ENCODE data around the gene RNF227.
A peak's percentile ranks its signal among the peaks of the same experiment; 100 is the strongest.

The RNF227 gene

DNA sequence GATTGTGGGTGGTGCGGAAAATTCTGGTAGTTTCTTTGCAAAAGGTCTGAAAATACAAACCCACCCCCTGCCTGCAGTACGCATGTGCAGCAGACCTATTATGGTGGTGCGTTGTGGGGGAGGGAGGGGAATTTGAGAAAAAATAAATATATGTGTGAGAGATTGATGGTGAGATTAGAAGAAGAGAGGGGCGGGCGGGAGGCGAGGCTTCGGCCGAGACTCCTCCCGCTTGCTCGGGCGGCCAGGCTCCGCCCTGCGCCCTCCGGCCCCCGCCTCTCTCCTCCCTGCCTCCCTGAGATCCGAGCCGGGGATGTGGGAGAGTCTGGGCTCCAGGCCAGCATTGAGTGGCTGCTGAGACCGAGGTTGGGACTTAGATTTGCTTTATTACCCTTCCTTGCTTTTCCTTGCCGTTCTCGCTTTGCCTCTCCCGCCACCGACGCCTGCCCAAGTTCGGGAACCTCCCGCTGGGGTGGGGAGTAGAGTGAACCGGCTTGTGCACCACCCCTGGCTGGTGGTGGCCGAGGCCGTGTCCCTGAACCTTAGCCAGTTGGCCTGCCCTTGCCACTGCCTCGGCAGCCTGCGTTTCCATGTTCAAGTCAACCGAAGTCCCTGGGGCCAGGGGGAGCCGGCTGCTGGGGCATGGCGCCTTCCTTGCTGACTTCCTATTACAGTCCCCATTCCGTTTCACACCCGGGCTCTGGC, 28.5 kb downstream of the RNF227 start:
- H3K9me3 ChIP-seq (ENCODE audit: control insufficient read depth, insufficient read depth, low read length): no peaks in the 10 kb centered on the region
- H3K4me1 ChIP-seq (ENCODE audit: control insufficient read depth, insufficient read depth, low read length): peaks cover 31% of the 10 kb centered on the region
- 0 out of 2 replicates have a peak overlapping the region, but pooled peaks have one; percentile 40 for H3K9ac ChIP-seq (ENCODE audit: low read depth, low read length)
- H3K36me3 ChIP-seq (ENCODE audit: control insufficient read depth, insufficient read depth, low read length): peaks cover 5% of the 10 kb centered on the region; the same call in 1 of the 2 replicates
- peaks cover 11% of the 10 kb centered on the region for H3K27me3 ChIP-seq (ENCODE audit: control insufficient read depth, insufficient read depth, low read length)
- peak overlapping the region; percentile 73 for H3K27ac ChIP-seq (ENCODE audit: low read depth, low read length)
- H3K4me3 ChIP-seq (ENCODE audit: low read depth, low read length): peak overlapping the region; percentile 85

DNA sequence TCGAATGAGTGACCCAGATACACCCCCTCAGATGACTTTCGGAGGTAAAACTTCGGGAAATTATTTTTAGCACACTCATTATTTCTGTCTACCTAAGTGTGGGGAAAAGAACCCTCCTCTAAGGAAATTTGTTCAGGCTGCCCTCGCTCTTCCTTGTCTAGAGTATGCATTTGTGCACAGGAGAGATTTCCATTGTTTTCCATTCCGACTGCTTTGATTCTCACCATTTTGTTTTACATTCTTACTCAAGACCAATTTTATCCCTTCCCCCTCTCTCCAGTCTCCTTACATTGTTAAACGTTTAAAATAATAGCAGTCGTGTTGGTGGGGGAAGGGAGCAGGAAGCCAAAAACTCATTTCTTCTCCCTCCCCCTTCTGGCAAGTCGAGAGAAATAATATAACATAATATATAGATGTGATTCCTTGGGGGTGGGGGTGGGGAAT, 29.0 kb downstream of the RNF227 start:
- Histone ChIP-seq H3K27me3 (ENCODE audit: control insufficient read depth, insufficient read depth, low read length) (peaks cover 11% of the 10 kb centered on the region), H3K4me1 (ENCODE audit: control insufficient read depth, insufficient read depth, low read length) (peaks cover 31% of the 10 kb centered on the region), H3K9me3 (ENCODE audit: control insufficient read depth, insufficient read depth, low read length) (no peaks in the 10 kb centered on the region), H3K27ac (ENCODE audit: low read depth, low read length) (peak overlapping the region; percentile 70), H3K4me3 (ENCODE audit: low read depth, low read length) (peak overlapping the region; percentile 85), H3K9ac (ENCODE audit: low read depth, low read length) (peak overlapping the region; percentile 1; the same call in 1 of the 2 replicates), H3K36me3 (ENCODE audit: control insufficient read depth, insufficient read depth, low read length) (peaks cover 5% of the 10 kb centered on the region)

DNA sequence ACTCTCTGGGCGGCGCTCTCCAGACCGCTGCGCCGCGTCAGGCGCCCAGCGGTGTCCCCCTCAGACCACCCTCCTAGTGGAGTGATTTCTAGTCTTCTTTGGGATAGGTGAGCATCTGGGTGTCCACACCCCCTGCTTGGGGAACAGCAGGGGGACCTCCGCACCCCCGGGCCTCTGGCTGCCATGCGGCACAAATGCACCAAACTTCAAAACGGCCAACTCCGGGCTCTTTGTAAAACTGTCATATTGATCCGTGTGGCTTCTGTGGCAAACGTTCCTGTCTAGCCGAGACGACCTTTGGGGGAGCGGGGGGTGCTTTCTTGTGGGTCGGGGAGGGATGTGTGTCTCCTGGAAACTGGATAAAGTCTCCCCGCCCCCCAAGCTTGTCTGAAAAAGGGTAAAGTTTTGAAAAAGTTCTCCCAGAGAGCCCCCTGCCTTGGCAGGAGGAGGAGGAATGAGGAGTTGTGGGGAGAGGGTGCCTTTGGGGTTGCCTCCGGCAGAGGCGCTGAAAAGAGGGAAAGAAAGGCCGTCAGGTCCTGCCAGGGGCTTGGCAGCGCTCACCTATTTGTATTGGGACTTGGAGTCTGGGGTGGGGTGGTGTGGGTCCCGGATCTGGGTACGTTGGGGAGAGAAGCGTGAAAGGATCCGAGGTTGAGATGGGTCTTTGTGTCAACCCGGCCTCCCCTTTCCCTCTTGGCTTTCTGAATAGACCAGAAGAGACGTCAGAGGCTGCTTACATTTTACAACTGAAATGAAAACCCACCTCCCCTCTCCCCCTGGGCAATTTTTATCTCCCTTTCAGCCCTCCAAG, 29.7 kb downstream of the RNF227 start:
- H3K4me3 ChIP-seq (ENCODE audit: low read depth, low read length): peak overlapping the region; percentile 85
- H3K27me3 ChIP-seq (ENCODE audit: control insufficient read depth, insufficient read depth, low read length): peaks cover 11% of the 10 kb centered on the region
- H3K9ac ChIP-seq (ENCODE audit: low read depth, low read length): peak overlapping the region; percentile 1; the same call in 1 of the 2 replicates
- no peaks in the 10 kb centered on the region for H3K9me3 ChIP-seq (ENCODE audit: control insufficient read depth, insufficient read depth, low read length)
- H3K36me3 ChIP-seq (ENCODE audit: control insufficient read depth, insufficient read depth, low read length): peaks cover 5% of the 10 kb centered on the region
- H3K4me1 ChIP-seq (ENCODE audit: control insufficient read depth, insufficient read depth, low read length): peaks cover 31% of the 10 kb centered on the region
- peak overlapping the region; percentile 70 for H3K27ac ChIP-seq (ENCODE audit: low read depth, low read length)

DNA sequence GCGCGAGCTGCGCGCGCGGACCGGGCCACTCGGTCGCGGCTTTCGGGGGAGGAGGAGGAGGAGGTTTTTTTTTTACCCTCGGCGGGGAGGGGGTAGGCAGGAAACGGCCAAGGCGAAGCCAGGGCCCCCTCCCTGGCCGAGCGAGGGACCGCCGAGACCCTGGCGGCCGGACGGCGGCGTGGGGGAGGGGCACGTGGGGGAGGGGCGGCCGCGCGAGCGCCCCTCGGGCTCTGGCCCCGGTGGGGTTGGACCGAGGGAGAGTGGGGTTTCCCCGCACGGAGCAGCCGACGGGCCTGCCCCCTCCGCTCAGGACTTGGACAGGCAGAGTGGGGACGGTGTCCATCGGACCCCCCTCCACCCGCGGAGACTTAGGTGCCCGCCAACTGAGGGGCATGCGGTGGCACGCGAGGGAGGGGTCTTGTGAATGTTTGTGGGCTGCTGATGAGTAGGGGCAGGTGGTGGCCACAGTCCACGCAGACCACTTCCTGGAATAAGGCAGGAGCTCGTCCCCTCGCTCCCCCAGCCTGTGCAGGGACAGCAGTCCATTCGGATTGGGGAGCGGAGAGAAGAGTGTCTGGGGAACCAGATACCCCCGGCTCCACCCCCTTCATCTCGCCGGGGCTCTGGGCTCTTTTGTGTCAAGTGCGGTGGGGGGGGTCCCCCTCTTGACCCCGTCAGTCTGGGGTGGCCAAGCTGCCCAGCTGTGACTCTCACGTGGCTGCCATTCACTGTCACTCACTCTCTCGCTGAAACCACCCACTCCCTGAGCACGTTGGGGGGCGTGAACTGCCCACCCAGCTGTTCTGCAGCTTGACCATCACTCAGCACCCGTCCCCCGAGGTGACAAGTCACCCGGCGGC, 30.5 kb downstream of the RNF227 start:
- Histone ChIP-seq H3K36me3 (ENCODE audit: control insufficient read depth, insufficient read depth, low read length) (peaks cover 3% of the 10 kb centered on the region; the same call in 1 of the 2 replicates), H3K27me3 (ENCODE audit: control insufficient read depth, insufficient read depth, low read length) (peaks cover 11% of the 10 kb centered on the region), H3K4me3 (ENCODE audit: low read depth, low read length) (peak overlapping the region; percentile 85), H3K4me1 (ENCODE audit: control insufficient read depth, insufficient read depth, low read length) (peaks cover 31% of the 10 kb centered on the region), H3K9me3 (ENCODE audit: control insufficient read depth, insufficient read depth, low read length) (no peaks in the 10 kb centered on the region), H3K27ac (ENCODE audit: low read depth, low read length) (peak overlapping the region; percentile 70), H3K9ac (ENCODE audit: low read depth, low read length) (no peak overlapping the region)

DNA sequence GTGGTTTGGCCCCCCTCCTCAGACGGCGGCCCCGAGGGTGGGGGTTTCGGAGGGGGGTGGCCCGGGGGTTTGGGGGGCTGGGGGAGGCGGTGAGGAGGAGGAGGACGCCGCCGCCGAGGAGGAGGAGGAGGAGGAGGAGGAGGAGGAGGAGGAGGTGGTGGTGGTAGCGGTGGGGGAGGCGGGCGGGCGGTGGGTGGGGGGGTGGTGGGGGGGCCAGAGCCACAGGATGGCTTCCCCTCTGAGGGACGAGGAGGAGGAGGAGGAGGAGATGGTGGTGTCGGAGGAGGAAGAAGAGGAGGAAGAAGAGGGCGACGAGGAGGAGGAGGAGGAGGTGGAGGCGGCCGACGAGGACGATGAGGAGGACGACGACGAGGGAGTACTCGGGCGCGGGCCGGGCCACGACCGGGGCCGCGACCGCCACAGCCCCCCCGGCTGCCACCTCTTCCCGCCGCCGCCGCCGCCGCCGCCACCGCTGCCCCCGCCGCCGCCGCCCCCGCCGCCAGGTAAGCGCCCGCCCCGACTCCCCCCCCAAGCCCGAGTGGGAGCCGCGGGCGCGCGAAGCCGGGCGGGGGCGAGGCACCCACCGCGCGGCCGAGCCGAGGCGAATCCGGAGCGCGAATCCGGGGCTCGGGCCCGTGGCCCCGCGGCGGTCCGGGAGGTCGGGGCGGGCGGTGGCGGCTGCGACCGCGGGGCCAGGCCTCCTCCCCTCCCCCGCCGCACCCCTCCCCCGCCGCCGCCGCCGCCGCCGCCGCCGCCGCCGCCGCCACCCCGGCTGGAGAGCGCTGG, 31.3 kb downstream of the RNF227 start:
- H3K36me3 ChIP-seq (ENCODE audit: control insufficient read depth, insufficient read depth, low read length): peaks cover 4% of the 10 kb centered on the region; the same call in 1 of the 2 replicates
- peaks cover 31% of the 10 kb centered on the region for H3K4me1 ChIP-seq (ENCODE audit: control insufficient read depth, insufficient read depth, low read length)
- no peaks in the 10 kb centered on the region for H3K9me3 ChIP-seq (ENCODE audit: control insufficient read depth, insufficient read depth, low read length)
- H3K27me3 ChIP-seq (ENCODE audit: control insufficient read depth, insufficient read depth, low read length): peaks cover 11% of the 10 kb centered on the region
- peak overlapping the region; percentile 85 for H3K4me3 ChIP-seq (ENCODE audit: low read depth, low read length)
- H3K9ac ChIP-seq (ENCODE audit: low read depth, low read length): no peak overlapping the region
- peak overlapping the region; percentile 59 for H3K27ac ChIP-seq (ENCODE audit: low read depth, low read length)

DNA sequence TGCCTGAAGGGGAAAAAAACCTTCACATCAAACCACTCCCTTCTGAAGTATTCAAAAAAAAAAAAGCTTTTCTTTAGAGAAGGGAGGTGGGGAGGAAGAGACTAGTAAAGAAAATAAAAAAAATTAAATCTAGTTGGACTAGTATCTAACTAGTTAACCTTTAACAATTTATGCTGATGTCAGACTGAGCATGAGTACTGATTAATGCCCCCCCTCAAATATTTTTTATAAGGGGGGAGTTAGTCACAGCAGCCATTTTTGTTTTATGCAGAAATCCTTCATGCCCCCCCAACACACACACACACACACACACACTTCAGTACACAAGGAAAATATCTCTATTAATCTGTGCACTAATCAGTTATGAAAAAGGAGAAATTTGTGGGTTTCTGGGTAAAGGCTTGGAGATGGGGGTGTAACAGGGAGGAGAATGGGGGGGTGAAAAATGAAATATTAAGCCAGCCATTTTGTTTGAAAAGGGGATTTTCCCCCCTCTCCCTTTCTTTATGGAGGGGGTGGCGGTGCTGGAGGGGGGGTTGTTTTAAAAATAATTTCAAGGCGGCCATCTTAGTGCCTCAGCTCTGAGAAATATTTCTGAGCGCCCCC, 32.2 kb downstream of the RNF227 start:
- Histone ChIP-seq H3K36me3 (ENCODE audit: control insufficient read depth, insufficient read depth, low read length) (peaks cover 10% of the 10 kb centered on the region), H3K4me1 (ENCODE audit: control insufficient read depth, insufficient read depth, low read length) (peaks cover 28% of the 10 kb centered on the region), H3K4me3 (ENCODE audit: low read depth, low read length) (peak overlapping the region; percentile 38), H3K9ac (ENCODE audit: low read depth, low read length) (no peak overlapping the region), H3K27ac (ENCODE audit: low read depth, low read length) (no peak overlapping the region), H3K27me3 (ENCODE audit: control insufficient read depth, insufficient read depth, low read length) (peaks cover 11% of the 10 kb centered on the region), H3K9me3 (ENCODE audit: control insufficient read depth, insufficient read depth, low read length) (no peaks in the 10 kb centered on the region)

DNA sequence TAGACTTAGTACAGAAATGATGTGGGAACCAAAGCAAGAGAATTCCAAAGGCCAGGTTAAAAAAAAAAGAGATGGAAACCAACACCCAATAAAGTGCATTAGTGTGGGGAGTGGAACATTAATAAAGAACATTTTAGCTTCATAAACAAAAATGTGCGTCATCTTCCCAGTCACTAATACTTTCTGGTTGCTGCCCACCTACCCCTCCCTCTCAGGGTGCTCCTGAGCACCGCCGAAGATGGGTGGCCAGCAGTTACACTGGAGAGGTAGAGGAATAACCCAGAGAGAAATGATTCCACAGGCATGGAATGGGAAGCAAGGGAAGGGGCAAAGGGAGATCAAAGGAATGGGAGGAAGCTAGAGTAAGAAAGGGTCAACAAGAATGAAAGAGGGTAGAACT, 33.5 kb downstream of the RNF227 start:
- no peak overlapping the region for H3K27ac ChIP-seq (ENCODE audit: low read depth, low read length)
- H3K4me1 ChIP-seq (ENCODE audit: control insufficient read depth, insufficient read depth, low read length): peaks cover 18% of the 10 kb centered on the region
- H3K27me3 ChIP-seq (ENCODE audit: control insufficient read depth, insufficient read depth, low read length): peaks cover 11% of the 10 kb centered on the region
- H3K9me3 ChIP-seq (ENCODE audit: control insufficient read depth, insufficient read depth, low read length): no peaks in the 10 kb centered on the region
- H3K9ac ChIP-seq (ENCODE audit: low read depth, low read length): no peak overlapping the region
- H3K4me3 ChIP-seq (ENCODE audit: low read depth, low read length): no peak overlapping the region
- peaks cover 10% of the 10 kb centered on the region for H3K36me3 ChIP-seq (ENCODE audit: control insufficient read depth, insufficient read depth, low read length)

DNA sequence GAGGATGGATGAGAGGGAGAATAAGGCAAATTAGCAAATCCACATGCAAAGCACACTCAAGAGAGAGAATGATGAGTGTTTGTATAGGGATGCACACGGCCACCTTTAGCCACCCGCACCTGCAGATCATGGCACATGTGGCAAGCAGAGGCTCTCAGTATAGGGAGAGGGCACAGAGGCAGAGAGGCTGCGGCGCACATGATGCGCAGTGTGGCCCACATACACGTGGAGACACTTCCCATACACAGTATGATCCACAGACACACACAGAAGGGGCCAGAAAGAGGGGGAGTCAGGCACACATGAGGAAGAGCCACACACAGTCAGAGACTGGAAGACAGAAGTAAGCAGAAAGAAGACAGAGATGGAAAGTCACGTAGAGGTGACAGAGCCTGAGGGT, 34.0 kb downstream of the RNF227 start:
- H3K27ac ChIP-seq (ENCODE audit: low read depth, low read length): no peak overlapping the region
- peaks cover 14% of the 10 kb centered on the region for H3K4me1 ChIP-seq (ENCODE audit: control insufficient read depth, insufficient read depth, low read length)
- H3K27me3 ChIP-seq (ENCODE audit: control insufficient read depth, insufficient read depth, low read length): peaks cover 11% of the 10 kb centered on the region
- H3K9ac ChIP-seq (ENCODE audit: low read depth, low read length): no peak overlapping the region
- H3K36me3 ChIP-seq (ENCODE audit: control insufficient read depth, insufficient read depth, low read length): peaks cover 10% of the 10 kb centered on the region
- no peak overlapping the region for H3K4me3 ChIP-seq (ENCODE audit: low read depth, low read length)
- no peaks in the 10 kb centered on the region for H3K9me3 ChIP-seq (ENCODE audit: control insufficient read depth, insufficient read depth, low read length)

DNA sequence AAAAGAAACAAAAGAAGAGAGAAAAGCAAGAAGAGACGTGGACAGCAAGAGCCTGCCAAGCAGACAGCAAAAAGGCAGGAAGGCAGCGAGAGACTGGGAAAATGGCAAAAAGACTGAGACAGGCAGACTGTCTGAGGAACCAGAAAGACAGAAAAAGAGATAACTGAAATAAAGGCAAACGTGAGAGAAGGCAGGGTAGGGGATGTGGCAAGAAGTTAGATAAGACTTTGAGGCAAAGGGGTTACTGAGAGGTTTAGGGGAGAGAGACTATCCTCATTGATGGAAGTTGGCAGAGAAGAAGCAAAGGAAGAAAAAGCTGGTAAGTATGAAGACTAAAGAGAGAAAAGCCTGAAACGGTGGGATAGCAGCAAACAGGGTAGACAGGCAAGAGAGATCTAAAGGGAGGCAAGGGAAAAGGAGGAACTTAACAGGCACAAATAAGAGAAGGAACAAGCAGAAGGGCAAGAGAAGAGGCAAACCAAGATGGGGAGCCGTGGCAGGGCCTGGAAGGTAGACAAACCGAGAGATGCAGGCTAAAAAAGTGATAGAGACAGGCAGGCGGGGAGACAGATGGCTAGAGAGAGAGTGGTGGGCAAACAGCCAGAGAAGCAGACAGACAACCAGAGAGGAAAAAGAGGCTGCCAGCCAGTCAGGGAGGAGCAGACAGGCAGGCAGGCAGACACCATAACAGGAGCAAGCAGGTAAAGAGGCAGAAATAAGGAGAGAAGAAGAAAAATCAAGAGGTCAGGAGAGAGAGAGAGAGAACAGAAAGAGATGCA, 34.6 kb downstream of the RNF227 start:
- Histone ChIP-seq H3K36me3 (ENCODE audit: control insufficient read depth, insufficient read depth, low read length) (peaks cover 10% of the 10 kb centered on the region), H3K27me3 (ENCODE audit: control insufficient read depth, insufficient read depth, low read length) (peaks cover 10% of the 10 kb centered on the region), H3K4me1 (ENCODE audit: control insufficient read depth, insufficient read depth, low read length) (peaks cover 9% of the 10 kb centered on the region), H3K4me3 (ENCODE audit: low read depth, low read length) (no peak overlapping the region), H3K9ac (ENCODE audit: low read depth, low read length) (no peak overlapping the region), H3K27ac (ENCODE audit: low read depth, low read length) (no peak overlapping the region), H3K9me3 (ENCODE audit: control insufficient read depth, insufficient read depth, low read length) (no peaks in the 10 kb centered on the region)
